Measurements from ENCODE around the gene DENND1B.

DNA sequence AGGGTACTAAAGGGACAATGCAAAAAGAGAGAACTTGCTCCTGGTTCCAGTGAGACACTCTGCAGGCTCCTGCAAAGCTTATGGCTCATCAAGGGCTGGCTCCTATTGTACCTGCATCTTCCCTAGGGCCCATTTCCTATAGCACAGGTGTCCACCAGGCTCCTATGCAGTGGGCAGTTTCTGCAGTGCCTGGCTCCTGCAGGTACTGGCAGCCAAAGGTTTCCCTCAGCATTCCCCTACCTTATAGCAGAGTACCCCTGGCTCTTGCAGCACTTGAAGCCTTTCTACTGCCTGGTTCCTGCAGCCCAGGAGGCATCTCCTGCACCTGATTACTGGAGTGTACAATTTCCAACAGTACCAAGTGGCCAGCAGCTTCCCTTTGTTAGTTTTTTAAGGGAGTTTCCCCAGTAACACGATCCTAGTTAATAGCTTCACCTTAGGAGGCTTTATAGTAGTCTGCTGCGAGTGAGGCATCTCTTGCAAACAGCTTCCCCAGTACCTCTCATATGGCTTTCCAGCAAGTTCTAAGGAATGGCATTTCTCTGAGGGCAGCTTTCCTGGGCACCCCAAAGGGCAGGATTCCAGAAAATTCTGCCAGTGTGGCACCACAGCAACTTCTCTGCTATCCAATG is 141.7 kb downstream of the DENND1B start:
- TF ChIP-seq EZH2 (IDR thresholded peaks at IDR 0.05; ENCODE audit: insufficient read depth, poor library complexity, severe bottlenecking) (no peak), EZH2phosphoT487 (IDR thresholded peaks at IDR 0.05; ENCODE audit: insufficient read depth, low read depth) (no peak)
